ENCODE data around the gene TSKU. TPM values are rescaled to one million over a fixed set of nuclear protein-coding genes. Genes with fewer than 3 reads are reported as not detected.

TSKU gene
- total RNA-seq, 1 experiment from 2014 or later: 20.1 TPM

- ChIA-PET CTCF (interaction anchor here (1.0 to 1.2 kb wide), 2 partner anchors 157 to 366 kb away, joined by 4 read pairs; partner anchors contain the start of gene MYO7A), POLR2A (interaction anchor here (0.9 to 1.5 kb wide), 2 partner anchors 9 to 21 kb away, joined by 4 to 6 read pairs; no protein-coding TSS in a partner anchor)
- Mint-ChIP-seq H3K36me3 (ENCODE audit: insufficient read depth, unreplicated experiment) (no peaks in the 10 kb centered on the region), H3K4me1 (ENCODE audit: insufficient read depth, unreplicated experiment) (peaks cover 6% of the 10 kb centered on the region), H3K9me3 (ENCODE audit: unreplicated experiment) (no peaks in the 10 kb centered on the region), H3K27ac (ENCODE audit: low read depth, unreplicated experiment) (no peak overlapping the region), H3K4me3 (ENCODE audit: unreplicated experiment) (no peak overlapping the region), H3K27me3 (ENCODE audit: insufficient read depth, unreplicated experiment) (no peaks in the 10 kb centered on the region)
- BruUV-seq (replicated peaks): no TSS peak
- intact Hi-C loops (cut with micrococcal nuclease): no loop called here
- DNase-seq (ENCODE audit: unreplicated experiment): no peak
- TF ChIP-seq, protein P1, sequence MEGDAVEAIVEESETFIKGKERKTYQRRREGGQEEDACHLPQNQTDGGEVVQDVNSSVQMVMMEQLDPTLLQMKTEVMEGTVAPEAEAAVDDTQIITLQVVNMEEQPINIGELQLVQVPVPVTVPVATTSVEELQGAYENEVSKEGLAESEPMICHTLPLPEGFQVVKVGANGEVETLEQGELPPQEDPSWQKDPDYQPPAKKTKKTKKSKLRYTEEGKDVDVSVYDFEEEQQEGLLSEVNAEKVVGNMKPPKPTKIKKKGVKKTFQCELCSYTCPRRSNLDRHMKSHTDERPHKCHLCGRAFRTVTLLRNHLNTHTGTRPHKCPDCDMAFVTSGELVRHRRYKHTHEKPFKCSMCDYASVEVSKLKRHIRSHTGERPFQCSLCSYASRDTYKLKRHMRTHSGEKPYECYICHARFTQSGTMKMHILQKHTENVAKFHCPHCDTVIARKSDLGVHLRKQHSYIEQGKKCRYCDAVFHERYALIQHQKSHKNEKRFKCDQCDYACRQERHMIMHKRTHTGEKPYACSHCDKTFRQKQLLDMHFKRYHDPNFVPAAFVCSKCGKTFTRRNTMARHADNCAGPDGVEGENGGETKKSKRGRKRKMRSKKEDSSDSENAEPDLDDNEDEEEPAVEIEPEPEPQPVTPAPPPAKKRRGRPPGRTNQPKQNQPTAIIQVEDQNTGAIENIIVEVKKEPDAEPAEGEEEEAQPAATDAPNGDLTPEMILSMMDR (IDR thresholded peaks at IDR 0.05; ENCODE audit: unreplicated experiment): no peak
Measured at GRCh38 chr11:76761718-76762355, 21.3 kb upstream of the TSKU start.

GRCh38 chr11:76762356-76762752, 20.8 kb upstream of the TSKU start:
- no peaks in the 10 kb centered on the region for H3K9me3 Mint-ChIP-seq (ENCODE audit: unreplicated experiment)
- CTCF ChIA-PET: interaction anchor here (1.5 kb wide), 1 partner anchor 28 kb away, joined by 4 read pairs; no protein-coding TSS in a partner anchor

DNA sequence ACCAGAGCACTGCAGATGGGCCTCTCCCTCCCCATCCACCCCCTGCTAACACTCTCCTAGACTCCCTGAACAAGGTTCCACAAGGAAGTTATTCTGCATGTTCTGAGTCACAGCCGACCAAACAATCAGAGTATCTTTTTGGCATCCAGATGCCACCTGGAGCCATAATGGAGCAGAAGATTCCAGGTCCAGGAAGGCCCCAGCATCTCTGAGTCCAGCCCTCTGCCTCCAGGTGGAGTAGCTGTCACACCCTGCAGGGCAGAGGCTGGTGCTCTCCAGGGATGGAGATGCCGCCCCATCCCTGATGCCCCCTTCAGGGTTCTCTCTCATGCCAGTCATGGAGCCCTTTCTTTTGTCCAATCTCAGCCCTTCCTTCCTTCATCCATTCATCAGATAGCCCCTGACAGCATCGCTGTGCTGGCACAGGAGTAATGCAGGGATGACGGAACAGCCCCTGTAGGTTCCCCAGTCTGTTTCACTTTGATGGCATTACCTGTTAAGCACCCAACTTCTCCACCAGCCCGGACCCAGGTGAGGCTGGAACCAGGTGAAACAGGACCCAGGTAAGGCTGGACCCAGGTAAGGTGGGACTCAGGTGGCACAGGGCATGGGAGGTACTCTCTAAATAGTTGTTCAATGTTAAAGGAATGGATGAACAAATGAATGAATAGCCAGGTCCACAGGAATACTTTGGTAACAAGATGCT, 20.1 kb upstream of the TSKU start:
- DNase-seq (ENCODE audit: unreplicated experiment): no peak
- no TSS peak for BruUV-seq (replicated peaks)
- intact Hi-C loops (cut with micrococcal nuclease): no loop called here
- H3K27me3 Mint-ChIP-seq (ENCODE audit: insufficient read depth, unreplicated experiment): no peaks in the 10 kb centered on the region
- no peak overlapping the region for H3K27ac Mint-ChIP-seq (ENCODE audit: low read depth, unreplicated experiment)
- ChIA-PET CTCF (interaction anchor here (1.5 kb wide), 1 partner anchor 29 kb away, joined by 4 read pairs; no protein-coding TSS in a partner anchor), POLR2A (no interaction called here)
- TF ChIP-seq, protein P1 (IDR thresholded peaks at IDR 0.05; ENCODE audit: unreplicated experiment): no peak
- no peaks in the 10 kb centered on the region for H3K9me3 Mint-ChIP-seq (ENCODE audit: unreplicated experiment)
- H3K36me3 Mint-ChIP-seq (ENCODE audit: insufficient read depth, unreplicated experiment): no peaks in the 10 kb centered on the region
- H3K4me1 Mint-ChIP-seq (ENCODE audit: insufficient read depth, unreplicated experiment): peaks cover 17% of the 10 kb centered on the region
- no peak overlapping the region for H3K4me3 Mint-ChIP-seq (ENCODE audit: unreplicated experiment)

More at GRCh38 chr11:76762356-76762752, 20.8 kb upstream of the TSKU start:
- Mint-ChIP-seq H3K4me1 (ENCODE audit: insufficient read depth, unreplicated experiment) (peaks cover 11% of the 10 kb centered on the region), H3K4me3 (ENCODE audit: unreplicated experiment) (no peak overlapping the region), H3K36me3 (ENCODE audit: insufficient read depth, unreplicated experiment) (no peaks in the 10 kb centered on the region), H3K27me3 (ENCODE audit: insufficient read depth, unreplicated experiment) (no peaks in the 10 kb centered on the region), H3K27ac (ENCODE audit: low read depth, unreplicated experiment) (no peak overlapping the region)
- TF ChIP-seq, protein P1 (IDR thresholded peaks at IDR 0.05; ENCODE audit: unreplicated experiment): no peak
- DNase-seq (ENCODE audit: unreplicated experiment): no peak
- BruUV-seq (replicated peaks): no TSS peak
- POLR2A ChIA-PET: interaction anchor here (0.9 to 1.5 kb wide), 2 partner anchors 9 to 20 kb away, joined by 4 to 6 read pairs; no protein-coding TSS in a partner anchor
- intact Hi-C loops (cut with micrococcal nuclease): no loop called here
